Measurements from ENCODE around the gene INIP. TPM values are rescaled to one million over a fixed set of nuclear protein-coding genes. Genes with fewer than 3 reads are reported as not detected.

Gene INIP
- polyA plus RNA-seq, 1 experiment = 29.2 TPM

GRCh38 chr9:112642126-112642525 is 75.8 kb downstream of the INIP start:
- H3K4me3 ChIP-seq (ENCODE audit: low read depth, low read length) = no peak overlapping the region
- no peak for TF ChIP-seq CTCF (IDR thresholded peaks at IDR 0.05; ENCODE audit: low read depth, low read length)
- H3K27ac ChIP-seq (ENCODE audit: low read depth, low read length) = no peak overlapping the region
- POLR2A ChIA-PET = no interaction called here
- peaks cover 6% of the 10 kb centered on the region for H3K9me3 ChIP-seq (ENCODE audit: control insufficient read depth, insufficient read depth, low read length)
- CTCF ChIA-PET = no interaction called here
- no peaks in the 10 kb centered on the region for H3K27me3 ChIP-seq (ENCODE audit: control insufficient read depth, insufficient read depth, low read length)
- no peak for DNase-seq (ENCODE audit: low read depth, low spot score)

- Histone ChIP-seq H3K9me3 (ENCODE audit: control insufficient read depth, insufficient read depth, low read length) (peaks cover 6% of the 10 kb centered on the region), H3K27me3 (ENCODE audit: control insufficient read depth, insufficient read depth, low read length) (no peaks in the 10 kb centered on the region), H3K27ac (ENCODE audit: low read depth, low read length) (no peak overlapping the region), H3K4me3 (ENCODE audit: low read depth, low read length) (no peak overlapping the region)
- ChIA-PET POLR2A (no interaction called here), CTCF (no interaction called here)
- TF ChIP-seq CTCF (IDR thresholded peaks at IDR 0.05; ENCODE audit: low read depth, low read length) = no peak
- no peak for DNase-seq (ENCODE audit: low read depth, low spot score)
Measured at GRCh38 chr9:112640311-112640710, 77.6 kb downstream of the INIP start.

Other genes starting within 250 kb of the INIP start
- gene KIAA1958, start 231.3 kb downstream of the INIP start, polyA plus RNA-seq (2011; rRNA removed) = 0.88 and 1.1 TPM in 2 replicates
- 11.5 and 13.1 TPM in 2 replicates for gene SNX30, start 32.6 kb upstream of the INIP start, polyA plus RNA-seq (2011; rRNA removed)
- not detected in 2 replicates for gene SLC46A2, start 172.8 kb upstream of the INIP start, polyA plus RNA-seq (2011; rRNA removed)

All from AG04450 (cell line).